K562 (cell line): ENCODE measurements around the gene HRH3. TPM values are rescaled to one million over a fixed set of nuclear protein-coding genes. Genes with fewer than 3 reads are reported as not detected.
A peak's percentile ranks its signal among the peaks of the same experiment; 100 is the strongest.

Experiments used
- ATF7 ChIP-seq: fragments of 450-650 bp; IDR thresholded peaks from 2 replicates; pipeline ENCODE4 v1.7.1; 2014; ENCODE audit warnings: mild to moderate bottlenecking, moderate library complexity
- COPS2 ChIP-seq: fragments of 450-650 bp; conservative IDR thresholded peaks from 2 replicates; pipeline ENCODE4 v1.6.1; 2016; ENCODE audit warnings: mild to moderate bottlenecking, moderate library complexity
- JUN ChIP-seq, 2 experiments: sonication (generic) in 1 of 2; formaldehyde crosslinking in 1 of 2; IDR thresholded peaks; 2 replicates each; pipeline versions ENCODE4 v1.6.1 to v1.8.0; 2012 to 2022; ENCODE audit warnings: borderline replicate concordance in 2 of 2, mild to moderate bottlenecking in 2 of 2, improper control_type of control experiment in 1 of 2, low read depth in 1 of 2, low read length in 1 of 2, missing genetic modification reagents in 1 of 2
- JUND ChIP-seq, 2 experiments: IDR thresholded peaks; 2 replicates in 1 of 2; 3 replicates in 1 of 2; pipeline ENCODE4 v1.6.1; 2011; ENCODE audit warnings: borderline replicate concordance in 2 of 2, low read depth in 2 of 2, low read length in 2 of 2, improper control_type of control experiment in 1 of 2, missing biosample characterization in 1 of 2, missing genetic modification characterization in 1 of 2, missing genetic modification reagents in 1 of 2
- KLF1 ChIP-seq: fragments of 450-650 bp; IDR thresholded peaks from 2 replicates; pipeline ENCODE4 v1.6.1; 2016; ENCODE audit warnings: missing genetic modification characterization, missing compliant biosample characterization
- NEUROD1 ChIP-seq: fragments of 150-350 bp; IDR thresholded peaks from 2 replicates; pipeline ENCODE4 v1.6.1; 2014; ENCODE audit warnings: borderline replicate concordance, low read length, low read depth; ENCODE audit not compliant: partially characterized antibody
- NFYB ChIP-seq: IDR thresholded peaks from 2 replicates; pipeline ENCODE4 v1.6.1; 2011; ENCODE audit warnings: mild to moderate bottlenecking, moderate library complexity; ENCODE audit not compliant: insufficient read length; ENCODE audit errors: extremely low read depth
- SIN3A ChIP-seq, 2 experiments: fragments of 150-350 bp in 1 of 2; IDR thresholded peaks; 2 replicates each; pipeline ENCODE4 v1.6.1; 2011 to 2016; ENCODE audit warnings: borderline replicate concordance in 2 of 2, low read depth in 2 of 2, low read length in 2 of 2, mild to moderate bottlenecking in 2 of 2, moderate library complexity in 2 of 2; ENCODE audit not compliant: control insufficient read depth in 1 of 2
- TRIM28 ChIP-seq: fragments of 450-650 bp; IDR thresholded peaks from 2 replicates; pipeline ENCODE4 v1.6.1; 2017
- polyA plus RNA-seq, 8 experiments: library from polyadenylated mRNA; depleted of rRNA in 4 of 8; stranded (reverse) in 5 of 8; unstranded in 3 of 8; fragments of >200 nt; fragmentation: Nextera tagmentation in 2 of 8; fragmentation: Illumina TruSeq in 1 of 8; extraction: Ambion mirVana in 2 of 8; extraction: Trizol in 1 of 8; gene quantifications; 2 replicates each; pipeline versions ENCODE4 v1.2.1 to v1.2.3, GENCODE V29; 2011 to 2014; ENCODE audit warnings: inconsistent platforms in 1 of 8, missing spikeins in 1 of 8
- total RNA-seq, 7 experiments: library from RNA; depleted of rRNA in 6 of 7; stranded (reverse); fragments of >200 nt in 6 of 7; fragmentation: Illumina TruSeq in 2 of 7; extraction: Trizol in 2 of 7; gene quantifications; 2 replicates each; pipeline versions ENCODE4 v1.2.1 to v1.2.3, GENCODE V29; 2011 to 2021; ENCODE audit warnings: low replicate concordance in 1 of 7
- TF ChIP-seq, protein P1 (sequence below), 2 experiments: fragments of 450-650 bp; IDR thresholded peaks; 2 replicates each; pipeline ENCODE4 v1.6.1; 2016; ENCODE audit warnings: mild to moderate bottlenecking in 2 of 2, borderline replicate concordance in 1 of 2, low read depth in 1 of 2, moderate library complexity in 1 of 2
- TF ChIP-seq, protein P2 (sequence below): sonication (generic); formaldehyde crosslinking; IDR thresholded peaks from 2 replicates; pipeline ENCODE4 v1.9.0; 2022; ENCODE audit warnings: mild to moderate bottlenecking, missing genetic modification reagents
- TF ChIP-seq, protein P3 (sequence below), 2 experiments: fragments of 200-800 bp in 1 of 2; sonication (Bioruptor generic) in 1 of 2; sonication (generic) in 1 of 2; formaldehyde crosslinking in 1 of 2; IDR thresholded peaks in 1 of 2; conservative IDR thresholded peaks in 1 of 2; 2 replicates each; pipeline versions ENCODE4 v1.5.0 to v1.6.1; 2016 to 2020; ENCODE audit warnings: missing compliant biosample characterization in 1 of 2, missing genetic modification characterization in 1 of 2, missing genetic modification reagents in 1 of 2

HRH3 gene
- total and polyA plus RNA-seq, 9 of the 15 experiments (the other 6 are each of a cell fraction or from before 2014, with no cell fraction given), result not detected

DNA sequence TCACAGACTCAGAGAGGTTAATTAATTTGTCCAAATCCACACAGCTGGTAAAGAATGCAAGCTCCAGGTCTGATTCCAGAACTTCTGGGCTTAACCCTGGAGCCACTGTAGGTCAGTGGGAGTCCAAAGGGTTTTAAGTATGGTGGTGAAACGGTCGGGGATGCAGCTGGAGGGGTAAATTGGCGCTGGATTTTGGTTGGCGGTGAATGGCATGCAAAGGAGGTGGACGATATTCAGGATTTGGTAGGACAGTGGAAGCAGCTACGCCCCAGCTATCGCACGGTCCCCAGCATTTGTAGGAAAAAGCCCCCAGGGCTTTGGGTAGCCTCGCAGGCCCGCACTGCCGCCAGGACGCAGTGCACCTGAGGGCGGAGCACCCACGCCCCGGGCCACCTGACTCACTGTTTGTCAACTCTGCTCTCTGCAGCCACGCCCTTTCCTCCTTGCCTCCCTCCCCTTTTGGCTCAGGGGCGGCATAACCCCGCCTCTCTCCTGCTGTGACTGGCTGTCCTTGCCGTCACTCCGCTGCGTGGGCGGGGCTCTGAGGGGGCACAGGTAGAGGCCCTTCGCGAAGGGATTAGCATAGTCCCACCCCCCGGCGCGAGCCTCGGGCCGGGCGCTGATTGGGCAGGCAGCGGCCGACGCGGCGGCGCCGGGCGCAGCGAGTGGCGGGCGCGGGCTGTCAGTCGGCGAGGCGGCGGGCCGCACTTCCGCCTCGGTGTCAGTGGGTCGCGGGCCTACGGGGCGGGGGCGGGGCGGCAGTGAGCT, 17.9 kb upstream of the HRH3 start, which contains the start of gene OSBPL2 (continued):
- TF ChIP-seq, protein P1, sequence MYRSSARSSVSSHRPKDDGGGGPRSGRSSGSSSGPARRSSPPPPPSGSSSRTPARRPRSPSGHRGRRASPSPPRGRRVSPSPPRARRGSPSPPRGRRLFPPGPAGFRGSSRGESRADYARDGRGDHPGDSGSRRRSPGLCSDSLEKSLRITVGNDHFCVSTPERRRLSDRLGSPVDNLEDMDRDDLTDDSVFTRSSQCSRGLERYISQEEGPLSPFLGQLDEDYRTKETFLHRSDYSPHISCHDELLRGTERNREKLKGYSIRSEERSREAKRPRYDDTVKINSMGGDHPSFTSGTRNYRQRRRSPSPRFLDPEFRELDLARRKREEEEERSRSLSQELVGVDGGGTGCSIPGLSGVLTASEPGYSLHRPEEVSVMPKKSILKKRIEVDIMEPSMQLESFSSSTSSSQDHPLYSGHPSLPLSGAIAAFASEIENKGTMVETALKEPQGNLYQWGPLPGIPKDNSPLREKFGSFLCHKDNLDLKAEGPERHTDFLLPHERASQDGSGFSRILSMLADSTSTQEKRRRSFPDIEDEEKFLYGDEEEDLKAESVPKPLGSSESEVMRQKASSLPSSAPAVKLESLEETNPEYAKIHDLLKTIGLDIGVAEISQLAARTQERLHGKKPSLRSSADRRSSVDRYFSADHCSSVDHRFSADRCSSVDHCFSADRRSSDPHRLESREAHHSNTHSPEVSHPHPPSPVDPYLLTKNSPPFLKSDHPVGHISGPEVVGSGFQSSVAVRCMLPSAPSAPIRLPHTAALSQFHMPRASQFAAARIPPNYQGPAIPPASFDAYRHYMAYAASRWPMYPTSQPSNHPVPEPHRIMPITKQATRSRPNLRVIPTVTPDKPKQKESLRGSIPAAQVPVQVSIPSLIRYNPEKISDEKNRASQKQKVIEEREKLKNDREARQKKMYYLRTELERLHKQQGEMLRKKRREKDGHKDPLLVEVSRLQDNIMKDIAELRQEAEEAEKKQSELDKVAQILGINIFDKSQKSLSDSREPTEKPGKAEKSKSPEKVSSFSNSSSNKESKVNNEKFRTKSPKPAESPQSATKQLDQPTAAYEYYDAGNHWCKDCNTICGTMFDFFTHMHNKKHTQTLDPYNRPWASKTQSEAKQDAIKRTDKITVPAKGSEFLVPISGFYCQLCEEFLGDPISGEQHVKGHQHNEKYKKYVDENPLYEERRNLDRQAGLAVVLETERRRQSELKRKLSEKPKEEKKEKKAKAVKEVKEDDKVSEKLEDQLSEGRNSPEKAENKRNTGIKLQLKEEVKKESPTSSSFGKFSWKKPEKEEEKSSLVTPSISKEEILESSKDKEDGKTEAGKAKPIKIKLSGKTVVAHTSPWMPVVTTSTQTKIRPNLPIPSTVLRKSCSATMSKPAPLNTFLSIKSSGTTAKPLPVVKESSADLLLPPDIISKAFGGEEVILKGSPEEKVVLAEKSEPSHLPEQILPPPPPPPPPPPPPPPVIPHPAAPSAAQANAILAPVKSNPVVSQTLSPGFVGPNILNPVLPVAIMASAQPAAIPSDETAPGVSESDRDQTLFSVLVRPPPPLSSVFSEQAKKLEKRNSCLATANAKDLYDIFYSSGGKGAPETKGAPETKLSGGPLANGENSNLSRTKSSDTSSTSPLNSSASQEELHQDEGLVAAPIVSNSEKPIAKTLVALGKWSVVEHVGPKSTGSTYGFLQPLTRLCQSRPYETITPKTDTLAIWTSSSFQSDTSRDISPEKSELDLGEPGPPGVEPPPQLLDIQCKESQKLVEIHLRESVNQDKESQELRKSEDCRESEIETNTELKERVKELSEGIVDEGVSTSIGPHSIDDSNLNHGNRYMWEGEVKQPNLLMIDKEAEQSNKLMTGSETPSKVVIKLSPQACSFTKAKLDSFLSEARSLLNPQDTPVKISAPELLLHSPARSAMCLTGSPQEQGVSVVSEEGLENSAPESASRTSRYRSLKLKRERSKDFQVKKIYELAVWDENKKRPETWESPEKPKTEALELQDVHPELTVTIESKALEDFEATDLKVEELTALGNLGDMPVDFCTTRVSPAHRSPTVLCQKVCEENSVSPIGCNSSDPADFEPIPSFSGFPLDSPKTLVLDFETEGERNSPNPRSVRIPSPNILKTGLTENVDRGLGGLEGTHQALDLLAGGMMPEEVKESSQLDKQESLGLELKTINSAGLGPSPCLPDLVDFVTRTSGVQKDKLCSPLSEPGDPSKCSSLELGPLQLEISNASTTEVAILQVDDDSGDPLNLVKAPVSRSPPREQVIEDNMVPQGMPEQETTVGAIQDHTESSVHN (IDR thresholded peaks at IDR 0.05; ENCODE audit: borderline replicate concordance in 1 of 2, low read depth in 1 of 2), result no peak
- peak; percentile 69; the same call in 1 of the 2 replicates for TF ChIP-seq KLF1 (tag)
- TF ChIP-seq JUND (IDR thresholded peaks at IDR 0.05; ENCODE audit: borderline replicate concordance, low read depth, low read length), result peak; percentile 47
- no peak; the same call in 2 of the 3 replicates for TF ChIP-seq JUND (tag; IDR thresholded peaks at IDR 0.05; ENCODE audit: borderline replicate concordance, low read depth, low read length)
- peak; percentile 82; the same call in 1 of the 2 replicates for TF ChIP-seq ATF7
- no peak for TF ChIP-seq COPS2
- TF ChIP-seq, protein P2, sequence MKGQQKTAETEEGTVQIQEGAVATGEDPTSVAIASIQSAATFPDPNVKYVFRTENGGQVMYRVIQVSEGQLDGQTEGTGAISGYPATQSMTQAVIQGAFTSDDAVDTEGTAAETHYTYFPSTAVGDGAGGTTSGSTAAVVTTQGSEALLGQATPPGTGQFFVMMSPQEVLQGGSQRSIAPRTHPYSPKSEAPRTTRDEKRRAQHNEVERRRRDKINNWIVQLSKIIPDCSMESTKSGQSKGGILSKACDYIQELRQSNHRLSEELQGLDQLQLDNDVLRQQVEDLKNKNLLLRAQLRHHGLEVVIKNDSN (CRISPR knock-in tag), result peak; percentile 92
- peak; percentile 83 for TF ChIP-seq NEUROD1
- TF ChIP-seq JUN (IDR thresholded peaks at IDR 0.05; ENCODE audit: borderline replicate concordance, low read depth, low read length), result no peak
- no peak for TF ChIP-seq JUN (CRISPR knock-in tag; IDR thresholded peaks at IDR 0.05; ENCODE audit: borderline replicate concordance)
- TF ChIP-seq NFYB, result peak; percentile 86
- TF ChIP-seq TRIM28, result no peak
- TF ChIP-seq, protein P3, sequence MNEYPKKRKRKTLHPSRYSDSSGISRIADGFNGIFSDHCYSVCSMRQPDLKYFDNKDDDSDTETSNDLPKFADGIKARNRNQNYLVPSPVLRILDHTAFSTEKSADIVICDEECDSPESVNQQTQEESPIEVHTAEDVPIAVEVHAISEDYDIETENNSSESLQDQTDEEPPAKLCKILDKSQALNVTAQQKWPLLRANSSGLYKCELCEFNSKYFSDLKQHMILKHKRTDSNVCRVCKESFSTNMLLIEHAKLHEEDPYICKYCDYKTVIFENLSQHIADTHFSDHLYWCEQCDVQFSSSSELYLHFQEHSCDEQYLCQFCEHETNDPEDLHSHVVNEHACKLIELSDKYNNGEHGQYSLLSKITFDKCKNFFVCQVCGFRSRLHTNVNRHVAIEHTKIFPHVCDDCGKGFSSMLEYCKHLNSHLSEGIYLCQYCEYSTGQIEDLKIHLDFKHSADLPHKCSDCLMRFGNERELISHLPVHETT (CRISPR knock-in tag; conservative IDR thresholded peaks at IDR 0.05 in 1 of 2, IDR thresholded peaks at IDR 0.05 in 1 of 2), result 0 out of 4 replicates have a peak, but pooled peaks of 1 of the 2 experiments have one; percentile 28
- TF ChIP-seq SIN3A (IDR thresholded peaks at IDR 0.05; ENCODE audit: borderline replicate concordance in 2 of 2, control insufficient read depth in 1 of 2, low read depth in 2 of 2, low read length in 2 of 2), result peak in 1 of 2 experiments; percentile 75; a peak in 1 of 4 replicates
